HepG2 (cell line): ENCODE results near the gene GALNT12. TPM values are rescaled to one million over a fixed set of nuclear protein-coding genes. Genes with fewer than 3 reads are reported as not detected.

Source experiments
- ATAC-seq: fragments of 200-7000 bp; cut with Tn5 transposase; 3 replicates; pipeline ENCODE4 v1.9.1; 2020; ENCODE audit warnings: mild to moderate bottlenecking, moderate library complexity
- BruUV-seq: library from RNA; stranded (reverse); fragments of 400-500 nt; replicated peaks from 2 replicates; lab custom pipeline; 2021; lab: Mats Ljungman, UMichigan
- CTCF ChIA-PET: fragments of 300-600 bp; formaldehyde crosslinking; extraction: SDS; loops from one replicate; lab custom pipeline; 2021; ENCODE audit warnings: low total read pairs, inconsistent platforms, low intra/inter-chr PET ratio; lab: Yijun Ruan, JAX
- POLR2A ChIA-PET: fragments of 350-600 bp; sonication (Branson Sonifier 250); formaldehyde crosslinking; loops from one replicate; lab custom pipeline; 2020; ENCODE audit warnings: antibody characterized with exemption, inconsistent platforms; lab: Yijun Ruan, JAX
- DNase-seq: peaks from one replicate; pipeline ENCODE4 v3.0.0-alpha.2; 2015; ENCODE audit warnings: low spot score
- FAIRE-seq: peaks from 3 replicates; lab custom pipeline; 2011; peaks lifted over from hg19 to GRCh38; lab: Jason Lieb, UNC
- H2AFZ ChIP-seq: one replicate; pipeline ENCODE4 v1.6.1; 2011; ENCODE audit warnings: low read length, inconsistent platforms
- H3K27ac ChIP-seq: fragments of 300-600 bp; 3 replicates; pipeline ENCODE4 v1.8.0; 2011; ENCODE audit warnings: mixed run types, mild to moderate bottlenecking, mixed read lengths, low read length, inconsistent platforms; ENCODE audit not compliant: insufficient read depth; ENCODE audit errors: extremely low read length
- H3K27me3 ChIP-seq, 2 experiments: fragments of 200-600 bp in 1 of 2; 2 replicates in 1 of 2; 3 replicates in 1 of 2; pipeline versions ENCODE4 v1.6.0 to v1.8.0; 2011; ENCODE audit warnings: low read length in 2 of 2, mild to moderate bottlenecking in 2 of 2, moderate library complexity in 2 of 2, inconsistent platforms in 1 of 2; ENCODE audit not compliant: insufficient read depth in 2 of 2, control insufficient read depth in 1 of 2
- H3K36me3 ChIP-seq, 2 experiments: fragments of 200-600 bp in 1 of 2; replicated peaks in 1 of 2; 2 replicates in 1 of 2; 3 replicates in 1 of 2; pipeline versions ENCODE4 v1.5.1 to v1.8.0; 2011; ENCODE audit warnings: low read length in 2 of 2, inconsistent platforms in 1 of 2; ENCODE audit not compliant: insufficient read depth in 2 of 2, control insufficient read depth in 1 of 2
- H3K4me1 ChIP-seq: 2 replicates; pipeline ENCODE4 v1.5.1; 2012; ENCODE audit warnings: low read length, inconsistent platforms; ENCODE audit not compliant: insufficient read depth
- H3K4me2 ChIP-seq: 2 replicates; pipeline ENCODE4 v1.6.0; 2011; ENCODE audit warnings: low read depth, low read length, inconsistent platforms
- H3K4me3 ChIP-seq, 3 experiments: fragments of 200-600 bp in 1 of 3; sonication (generic), shearing (Covaris generic) in 1 of 3; replicated peaks in 1 of 3; 2 replicates each; pipeline ENCODE4 v1.5.1; 2011 to 2016; ENCODE audit warnings: low read length in 3 of 3, inconsistent platforms in 2 of 3, low read depth in 2 of 3, mild to moderate bottlenecking in 2 of 3, control low read depth in 1 of 3, mixed read lengths in 1 of 3; ENCODE audit not compliant: insufficient read depth in 1 of 3
- H3K79me2 ChIP-seq: one replicate; pipeline ENCODE4 v1.6.1; 2011; ENCODE audit warnings: low read length, inconsistent platforms; ENCODE audit not compliant: insufficient read depth
- H3K9ac ChIP-seq: 2 replicates; pipeline ENCODE4 v1.6.0; 2011; ENCODE audit warnings: mild to moderate bottlenecking, low read depth, low read length, inconsistent platforms; ENCODE audit not compliant: insufficient read depth
- H3K9me3 ChIP-seq: 2 replicates; pipeline ENCODE4 v1.5.1; 2012; ENCODE audit warnings: mild to moderate bottlenecking, low read length
- H4K20me1 ChIP-seq: 2 replicates; pipeline ENCODE4 v1.6.0; 2011; ENCODE audit warnings: inconsistent platforms, mild to moderate bottlenecking, low read length, moderate library complexity; ENCODE audit not compliant: insufficient read depth
- CERS6 ChIP-seq: sonication (generic); formaldehyde crosslinking; IDR thresholded peaks from 2 replicates; pipeline ENCODE4 v1.5.0; 2020; ENCODE audit warnings: missing genetic modification reagents
- GPBP1L1 ChIP-seq: sonication (generic); formaldehyde crosslinking; IDR thresholded peaks from 2 replicates; pipeline ENCODE4 v1.5.0; 2020; ENCODE audit warnings: mild to moderate bottlenecking, missing genetic modification reagents
- SRY ChIP-seq: sonication (generic); formaldehyde crosslinking; IDR thresholded peaks from 2 replicates; pipeline ENCODE4 v1.8.0; 2022; ENCODE audit warnings: mild to moderate bottlenecking, missing genetic modification reagents
- ZFP37 ChIP-seq: sonication (generic); formaldehyde crosslinking; IDR thresholded peaks from 2 replicates; pipeline ENCODE4 v1.4.0; 2020; ENCODE audit warnings: missing genetic modification reagents, borderline replicate concordance
- ZNF260 ChIP-seq: sonication (generic); formaldehyde crosslinking; IDR thresholded peaks from 2 replicates; pipeline ENCODE4 v1.4.0; 2020; ENCODE audit warnings: missing genetic modification reagents, low read depth, mild to moderate bottlenecking, borderline replicate concordance
- ZNF431 ChIP-seq: sonication (generic); formaldehyde crosslinking; IDR thresholded peaks from 2 replicates; pipeline ENCODE4 v1.9.0; 2022; ENCODE audit warnings: missing genetic modification reagents, low read depth, mild to moderate bottlenecking, borderline replicate concordance
- ZNF839 ChIP-seq: sonication (generic); formaldehyde crosslinking; IDR thresholded peaks from 2 replicates; pipeline ENCODE4 v1.4.0; 2020; ENCODE audit warnings: missing genetic modification reagents, mild to moderate bottlenecking, borderline replicate concordance
- ZNF841 ChIP-seq: sonication (generic); formaldehyde crosslinking; IDR thresholded peaks from 2 replicates; pipeline ENCODE4 v1.8.1; 2023; ENCODE audit warnings: missing genetic modification reagents, borderline replicate concordance
- WGBS: methylation state at CpG from one replicate; pipeline ENCODE4 v1.1.6; 2017; ENCODE audit warnings: low lambda C conversion rate; 5-methylcytosine and 5-hydroxymethylcytosine counted together
- in situ Hi-C: cut with HindIII; loops from 2 replicates; pipeline ENCODE4 v1.10.0; 2017; ENCODE audit warnings: low pct_unique_long_range_greater_than_20kb; ENCODE audit not compliant: extremely low pct_ligation_motif_present
- intact Hi-C: fragments of 100-400 bp; cut with micrococcal nuclease; formaldehyde crosslinking; loops from one replicate; pipeline ENCODE4 v1.10.0; 2022; ENCODE audit not compliant: unreplicated experiment
- polyA plus RNA-seq, 8 experiments: library from polyadenylated mRNA; depleted of rRNA in 3 of 8; stranded (reverse) in 7 of 8; unstranded in 1 of 8; fragments of >200 nt; fragmentation: Illumina TruSeq in 4 of 8; extraction: Trizol in 4 of 8; gene quantifications; 2 replicates each; pipeline versions ENCODE4 v1.2.1 to v1.2.3, GENCODE V29; 2011 to 2016; ENCODE audit warnings: low read depth in 4 of 8, missing spikeins in 1 of 8, mixed read lengths in 1 of 8; ENCODE audit not compliant: insufficient read depth in 1 of 8
- total RNA-seq, 5 experiments: library from RNA; depleted of rRNA; stranded (reverse); fragments of >200 nt; fragmentation: Illumina TruSeq; extraction: Trizol; gene quantifications; 2 replicates each; pipeline ENCODE4 v1.2.3, GENCODE V29; 2016; ENCODE audit warnings: low read depth in 1 of 5

GALNT12 gene
- total and polyA plus RNA-seq, 2 of the 13 experiments (the other 11 are each of a cell fraction or from before 2014, with no cell fraction given) = 0.07 TPM; not detected in 1

- intact Hi-C loops = no loop called here
- ATAC-seq = no peak
These were observed 11.8 kb downstream of the GALNT12 start for GRCh38 chr9:98819231-98819630.

More at GRCh38 chr9:98819231-98819630, 11.8 kb downstream of the GALNT12 start:
- ChIA-PET CTCF (no interaction called here), POLR2A (no interaction called here)
- DNase-seq (no peak), FAIRE-seq (no peak)
- no peak overlapping the region for H3K9ac ChIP-seq
- WGBS = 0% methylated on average over 3 of the region's 3 CpGs
- H3K27ac ChIP-seq = no peak overlapping the region
- no peak overlapping the region for H3K4me2 ChIP-seq
- H3K4me1 ChIP-seq = no peaks in the 10 kb centered on the region
- H3K4me3 ChIP-seq = no peak overlapping the region
- H3K79me2 ChIP-seq = no peaks in the 10 kb centered on the region
- H3K36me3 ChIP-seq = no peaks in the 10 kb centered on the region
- in situ Hi-C loops = no loop called here
- TF ChIP-seq ZFP37 (CRISPR knock-in tag) (no peak), GPBP1L1 (no peak), ZNF839 (CRISPR knock-in tag) (no peak), SRY (CRISPR knock-in tag) (no peak), ZNF431 (no peak), ZNF260 (no peak), CERS6 (CRISPR knock-in tag) (no peak), ZNF841 (CRISPR knock-in tag) (no peak)
- H3K27me3 ChIP-seq = no peaks in the 10 kb centered on the region; a peak in 1 of 5 replicates
- no TSS peak for BruUV-seq
- no peaks in the 10 kb centered on the region for H4K20me1 ChIP-seq
- no peaks in the 10 kb centered on the region for H3K9me3 ChIP-seq
- H2AFZ ChIP-seq = no peak overlapping the region
